GM23338 (cell line): ENCODE measurements around the gene SORCS2. TPM values are rescaled to one million over a fixed set of nuclear protein-coding genes. Genes with fewer than 3 reads are reported as not detected.

Experiments
- ATAC-seq: fragments of 200-7000 bp; cut with Tn5 transposase; 3 replicates; pipeline ENCODE4 v1.9.1; 2020
- DNase-seq: peaks from one replicate; pipeline ENCODE4 v3.0.0-alpha.2; 2015; ENCODE audit warnings: low spot score
- H2AFZ ChIP-seq: fragments of 200-600 bp; sonication (generic); 2 replicates; pipeline ENCODE4 v1.8.0; 2016; ENCODE audit warnings: antibody characterized with exemption, mild to moderate bottlenecking, moderate library complexity
- H3F3A ChIP-seq: fragments of 200-600 bp; sonication (generic); replicated peaks from 2 replicates; pipeline ENCODE4 v1.8.0; 2017; ENCODE audit warnings: antibody characterized with exemption, mixed run types, low read depth
- H3K27ac ChIP-seq: fragments of 200-600 bp; sonication (generic); 2 replicates; pipeline ENCODE4 v1.6.1; 2016; ENCODE audit warnings: low read depth
- H3K27me3 ChIP-seq: fragments of 200-600 bp; sonication (generic); 2 replicates; pipeline ENCODE4 v1.8.0; 2016; ENCODE audit warnings: mild to moderate bottlenecking, mixed run types, moderate library complexity; ENCODE audit not compliant: insufficient read depth
- H3K36me3 ChIP-seq: fragments of 200-600 bp; sonication (generic); 2 replicates; pipeline ENCODE4 v1.8.0; 2016; ENCODE audit warnings: mild to moderate bottlenecking; ENCODE audit not compliant: insufficient read depth
- H3K4me1 ChIP-seq: fragments of 200-600 bp; sonication (generic); 2 replicates; pipeline ENCODE4 v1.8.0; 2016; ENCODE audit warnings: mild to moderate bottlenecking, moderate library complexity; ENCODE audit not compliant: insufficient read depth
- H3K4me2 ChIP-seq: fragments of 200-600 bp; sonication (generic); 2 replicates; pipeline ENCODE4 v1.7.1; 2017; ENCODE audit warnings: mixed run types
- H3K4me3 ChIP-seq: fragments of 200-600 bp; sonication (generic); 2 replicates; pipeline ENCODE4 v1.6.1; 2016; ENCODE audit warnings: mixed run types
- H3K79me2 ChIP-seq: fragments of 200-600 bp; sonication (generic); replicated peaks from 2 replicates; pipeline ENCODE4 v1.8.0; 2017; ENCODE audit warnings: mild to moderate bottlenecking; ENCODE audit not compliant: insufficient read depth
- H3K9me2 ChIP-seq: fragments of 200-600 bp; sonication (generic); 2 replicates; pipeline ENCODE4 v1.8.0; 2017; ENCODE audit not compliant: insufficient read depth
- H4K20me1 ChIP-seq: fragments of 200-600 bp; sonication (generic); replicated peaks from 2 replicates; pipeline ENCODE4 v1.8.0; 2017; ENCODE audit warnings: mild to moderate bottlenecking; ENCODE audit not compliant: insufficient read depth
- H3K27ac Mint-ChIP-seq: 2 replicates; pipeline ENCODE4 v1.8.0; 2020; ENCODE audit warnings: inconsistent platforms, mild to moderate bottlenecking, moderate library complexity, mixed read lengths
- H3K27me3 Mint-ChIP-seq: 3 replicates; pipeline ENCODE4 v1.8.0; 2022; ENCODE audit warnings: low read depth, mild to moderate bottlenecking, moderate library complexity, mixed read lengths, inconsistent platforms; ENCODE audit not compliant: insufficient read depth, poor library complexity
- H3K36me3 Mint-ChIP-seq: 3 replicates; pipeline ENCODE4 v1.8.0; 2021; ENCODE audit warnings: low read depth, mild to moderate bottlenecking, inconsistent platforms, moderate library complexity, mixed read lengths
- H3K4me1 Mint-ChIP-seq: 3 replicates; pipeline ENCODE4 v1.8.0; 2020; ENCODE audit warnings: mild to moderate bottlenecking, inconsistent platforms, mixed read lengths
- H3K4me3 Mint-ChIP-seq: 3 replicates; pipeline ENCODE4 v1.8.0; 2021; ENCODE audit warnings: moderate library complexity, mild to moderate bottlenecking, inconsistent platforms, mixed read lengths
- H3K9me3 Mint-ChIP-seq: 3 replicates; pipeline ENCODE4 v1.8.0; 2020; ENCODE audit warnings: moderate library complexity, mild to moderate bottlenecking, inconsistent platforms, mixed read lengths
- CREB1 ChIP-seq: fragments of 250-450 bp; sonication (Bioruptor Pico); IDR thresholded peaks from 2 replicates; pipeline ENCODE4 v1.5.0; 2020; ENCODE audit warnings: low read depth, mild to moderate bottlenecking, moderate library complexity
- EZH2 ChIP-seq: fragments of 200-600 bp; sonication (generic); IDR thresholded peaks from one replicate; pipeline ENCODE4 v1.8.0; 2017; ENCODE audit warnings: antibody characterized with exemption, mild to moderate bottlenecking, low read depth; ENCODE audit not compliant: unreplicated experiment
- POLR2AphosphoS5 ChIP-seq: IDR thresholded peaks from 2 replicates; pipeline ENCODE4 v1.6.1; 2016; ENCODE audit warnings: antibody characterized with exemption, low read depth
- polyA plus RNA-seq: library from polyadenylated mRNA; unstranded; fragments of >200 nt; fragmentation: Nextera tagmentation; extraction: Ambion mirVana; gene quantifications from 2 replicates; pipeline ENCODE4 v1.2.1, GENCODE V29; 2016
- total RNA-seq: library from RNA; depleted of rRNA; stranded (reverse); fragments of >200 nt; shearing (Covaris generic); gene quantifications from 2 replicates; pipeline ENCODE4 v1.2.3, GENCODE V29; 2014
- TF ChIP-seq, protein P1 (sequence below): IDR thresholded peaks from one replicate; pipeline ENCODE4 v1.6.1; 2018; ENCODE audit warnings: antibody characterized with exemption; ENCODE audit not compliant: unreplicated experiment
- TF ChIP-seq, protein P2 (sequence below), 2 experiments: fragments of 200-600 bp in 1 of 2; sonication (generic) in 1 of 2; conservative IDR thresholded peaks; 2 replicates each; pipeline versions ENCODE4 v1.5.1 to v1.6.1; 2016 to 2017; ENCODE audit warnings: antibody characterized with exemption in 2 of 2, low read depth in 2 of 2, mild to moderate bottlenecking in 2 of 2, moderate library complexity in 1 of 2

Gene SORCS2
- total and polyA plus RNA-seq, 2 experiments from 2014 or later = 0.47 to 2.4 TPM

DNA sequence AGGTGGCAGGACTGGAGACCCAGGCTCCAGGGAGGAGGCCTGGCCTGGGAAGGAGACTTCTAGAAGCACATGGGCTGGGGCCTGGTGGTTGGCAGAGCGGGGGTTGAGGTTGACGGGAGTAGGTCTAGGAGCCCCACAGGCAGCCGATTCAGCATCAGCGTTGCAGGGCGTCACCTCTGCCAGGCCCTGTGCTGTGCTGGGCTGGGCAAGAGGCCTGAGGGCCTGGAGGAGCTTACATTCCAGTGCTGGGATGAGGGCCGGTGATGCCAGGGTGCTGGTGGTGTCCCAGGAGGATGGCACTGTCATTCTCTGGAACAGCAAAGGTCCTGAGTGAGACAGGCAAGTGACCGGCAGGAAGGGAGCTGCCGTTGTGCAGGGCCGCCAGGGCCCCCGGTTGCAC, 76.6 kb downstream of the SORCS2 start:
- Mint-ChIP-seq H3K9me3 (peaks cover 9% of the 10 kb centered on the region; the same call in 1 of the 3 replicates), H3K27me3 (peaks cover 2% of the 10 kb centered on the region), H3K4me1 (peaks cover 5% of the 10 kb centered on the region; the same call in 2 of the 3 replicates), H3K36me3 (no peaks in the 10 kb centered on the region; the same call in 2 of the 3 replicates), H3K4me3 (no peak overlapping the region), H3K27ac (no peak overlapping the region)
- no peak overlapping the region for H2AFZ ChIP-seq
- no peaks in the 10 kb centered on the region for H3F3A ChIP-seq
- H3K4me2 ChIP-seq = no peak overlapping the region
- TF ChIP-seq CREB1 (CRISPR knock-in tag) = no peak
- DNase-seq (no peak), ATAC-seq (no peak)
- H3K9me2 ChIP-seq = no peaks in the 10 kb centered on the region
- H3K27ac ChIP-seq = no peak overlapping the region
- H3K4me3 ChIP-seq = no peak overlapping the region
- H3K36me3 ChIP-seq = no peaks in the 10 kb centered on the region
- no peaks in the 10 kb centered on the region for H4K20me1 ChIP-seq
- H3K4me1 ChIP-seq = no peaks in the 10 kb centered on the region
- no peaks in the 10 kb centered on the region for H3K27me3 ChIP-seq
- H3K79me2 ChIP-seq = no peaks in the 10 kb centered on the region

- DNase-seq (no peak), ATAC-seq (no peak)
- Histone ChIP-seq H3K36me3 (no peaks in the 10 kb centered on the region), H2AFZ (no peak overlapping the region), H3F3A (no peaks in the 10 kb centered on the region), H3K27ac (no peak overlapping the region), H3K4me1 (no peaks in the 10 kb centered on the region), H3K9me2 (no peaks in the 10 kb centered on the region), H4K20me1 (no peaks in the 10 kb centered on the region), H3K4me3 (no peak overlapping the region), H3K79me2 (no peaks in the 10 kb centered on the region), H3K27me3 (no peaks in the 10 kb centered on the region), H3K4me2 (no peak overlapping the region)
- no peak overlapping the region for H3K27ac Mint-ChIP-seq
- no peak overlapping the region; the same call in 2 of the 3 replicates for H3K4me3 Mint-ChIP-seq
- TF ChIP-seq, protein P1, sequence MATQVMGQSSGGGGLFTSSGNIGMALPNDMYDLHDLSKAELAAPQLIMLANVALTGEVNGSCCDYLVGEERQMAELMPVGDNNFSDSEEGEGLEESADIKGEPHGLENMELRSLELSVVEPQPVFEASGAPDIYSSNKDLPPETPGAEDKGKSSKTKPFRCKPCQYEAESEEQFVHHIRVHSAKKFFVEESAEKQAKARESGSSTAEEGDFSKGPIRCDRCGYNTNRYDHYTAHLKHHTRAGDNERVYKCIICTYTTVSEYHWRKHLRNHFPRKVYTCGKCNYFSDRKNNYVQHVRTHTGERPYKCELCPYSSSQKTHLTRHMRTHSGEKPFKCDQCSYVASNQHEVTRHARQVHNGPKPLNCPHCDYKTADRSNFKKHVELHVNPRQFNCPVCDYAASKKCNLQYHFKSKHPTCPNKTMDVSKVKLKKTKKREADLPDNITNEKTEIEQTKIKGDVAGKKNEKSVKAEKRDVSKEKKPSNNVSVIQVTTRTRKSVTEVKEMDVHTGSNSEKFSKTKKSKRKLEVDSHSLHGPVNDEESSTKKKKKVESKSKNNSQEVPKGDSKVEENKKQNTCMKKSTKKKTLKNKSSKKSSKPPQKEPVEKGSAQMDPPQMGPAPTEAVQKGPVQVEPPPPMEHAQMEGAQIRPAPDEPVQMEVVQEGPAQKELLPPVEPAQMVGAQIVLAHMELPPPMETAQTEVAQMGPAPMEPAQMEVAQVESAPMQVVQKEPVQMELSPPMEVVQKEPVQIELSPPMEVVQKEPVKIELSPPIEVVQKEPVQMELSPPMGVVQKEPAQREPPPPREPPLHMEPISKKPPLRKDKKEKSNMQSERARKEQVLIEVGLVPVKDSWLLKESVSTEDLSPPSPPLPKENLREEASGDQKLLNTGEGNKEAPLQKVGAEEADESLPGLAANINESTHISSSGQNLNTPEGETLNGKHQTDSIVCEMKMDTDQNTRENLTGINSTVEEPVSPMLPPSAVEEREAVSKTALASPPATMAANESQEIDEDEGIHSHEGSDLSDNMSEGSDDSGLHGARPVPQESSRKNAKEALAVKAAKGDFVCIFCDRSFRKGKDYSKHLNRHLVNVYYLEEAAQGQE = no peak
- TF ChIP-seq, protein P2, sequence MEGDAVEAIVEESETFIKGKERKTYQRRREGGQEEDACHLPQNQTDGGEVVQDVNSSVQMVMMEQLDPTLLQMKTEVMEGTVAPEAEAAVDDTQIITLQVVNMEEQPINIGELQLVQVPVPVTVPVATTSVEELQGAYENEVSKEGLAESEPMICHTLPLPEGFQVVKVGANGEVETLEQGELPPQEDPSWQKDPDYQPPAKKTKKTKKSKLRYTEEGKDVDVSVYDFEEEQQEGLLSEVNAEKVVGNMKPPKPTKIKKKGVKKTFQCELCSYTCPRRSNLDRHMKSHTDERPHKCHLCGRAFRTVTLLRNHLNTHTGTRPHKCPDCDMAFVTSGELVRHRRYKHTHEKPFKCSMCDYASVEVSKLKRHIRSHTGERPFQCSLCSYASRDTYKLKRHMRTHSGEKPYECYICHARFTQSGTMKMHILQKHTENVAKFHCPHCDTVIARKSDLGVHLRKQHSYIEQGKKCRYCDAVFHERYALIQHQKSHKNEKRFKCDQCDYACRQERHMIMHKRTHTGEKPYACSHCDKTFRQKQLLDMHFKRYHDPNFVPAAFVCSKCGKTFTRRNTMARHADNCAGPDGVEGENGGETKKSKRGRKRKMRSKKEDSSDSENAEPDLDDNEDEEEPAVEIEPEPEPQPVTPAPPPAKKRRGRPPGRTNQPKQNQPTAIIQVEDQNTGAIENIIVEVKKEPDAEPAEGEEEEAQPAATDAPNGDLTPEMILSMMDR (conservative IDR thresholded peaks at IDR 0.05; ENCODE audit: low read depth in 2 of 2) = no peak
- TF ChIP-seq POLR2AphosphoS5 (no peak), EZH2 (no peak), CREB1 (CRISPR knock-in tag) (no peak)
- no peaks in the 10 kb centered on the region; the same call in 2 of the 3 replicates for H3K36me3 Mint-ChIP-seq
- H3K9me3 Mint-ChIP-seq = peaks cover 9% of the 10 kb centered on the region; the same call in 1 of the 3 replicates
- peaks cover 5% of the 10 kb centered on the region; the same call in 2 of the 3 replicates for H3K4me1 Mint-ChIP-seq
- H3K27me3 Mint-ChIP-seq = peaks cover 4% of the 10 kb centered on the region
Observed at GRCh38 chr4:7270121-7270520, 77.8 kb downstream of the SORCS2 start.
